Activated CD8-positive, alpha-beta memory T cell treated with anti-CD3 and anti-CD28 coated beads, Interleukin-2, amount 50 U/mL, for 1 hour (primary cell): ENCODE results near the gene HIP1R.
A peak's percentile ranks its signal among the peaks of the same experiment; 100 is the strongest.

Source experiments
- DNase-seq: peaks from one replicate; pipeline ENCODE4 v3.0.0-alpha.2; 2020; ENCODE audit errors: extremely low read depth

The HIP1R gene

DNA sequence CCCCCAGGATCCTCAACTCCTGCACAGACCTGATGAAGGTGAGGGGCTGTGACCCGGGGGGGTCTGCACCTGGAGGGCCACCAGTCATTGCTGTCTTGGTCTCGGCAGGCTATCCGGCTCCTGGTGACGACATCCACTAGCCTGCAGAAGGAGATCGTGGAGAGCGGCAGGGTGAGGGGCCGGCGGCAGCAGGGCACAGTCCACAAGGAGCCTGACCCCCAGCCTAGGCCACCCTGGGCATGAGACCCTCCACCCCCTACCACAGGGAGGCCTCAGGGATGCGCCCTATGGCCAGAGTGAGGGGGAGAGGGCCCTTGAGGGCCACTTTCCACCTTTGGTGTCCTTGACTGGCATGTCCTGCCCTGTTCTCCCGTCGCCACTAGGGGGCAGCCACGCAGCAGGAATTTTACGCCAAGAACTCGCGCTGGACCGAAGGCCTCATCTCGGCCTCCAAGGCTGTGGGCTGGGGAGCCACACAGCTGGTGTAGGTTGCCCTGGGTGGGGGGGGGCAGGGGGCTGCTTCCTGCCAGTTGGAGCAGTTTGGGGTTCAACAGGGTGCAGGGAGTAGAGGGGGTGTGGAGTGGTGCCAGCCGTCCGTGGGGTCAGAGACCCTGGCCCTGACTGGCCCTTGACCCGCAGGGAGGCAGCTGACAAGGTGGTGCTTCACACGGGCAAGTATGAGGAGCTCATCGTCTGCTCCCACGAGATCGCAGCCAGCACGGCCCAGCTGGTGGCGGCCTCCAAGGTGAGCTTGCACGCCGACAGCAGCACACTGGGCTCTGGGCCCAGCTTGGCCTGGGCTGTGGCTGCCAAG, 25.0 kb downstream of the HIP1R start:
- peak; percentile 66 for DNase-seq

DNA sequence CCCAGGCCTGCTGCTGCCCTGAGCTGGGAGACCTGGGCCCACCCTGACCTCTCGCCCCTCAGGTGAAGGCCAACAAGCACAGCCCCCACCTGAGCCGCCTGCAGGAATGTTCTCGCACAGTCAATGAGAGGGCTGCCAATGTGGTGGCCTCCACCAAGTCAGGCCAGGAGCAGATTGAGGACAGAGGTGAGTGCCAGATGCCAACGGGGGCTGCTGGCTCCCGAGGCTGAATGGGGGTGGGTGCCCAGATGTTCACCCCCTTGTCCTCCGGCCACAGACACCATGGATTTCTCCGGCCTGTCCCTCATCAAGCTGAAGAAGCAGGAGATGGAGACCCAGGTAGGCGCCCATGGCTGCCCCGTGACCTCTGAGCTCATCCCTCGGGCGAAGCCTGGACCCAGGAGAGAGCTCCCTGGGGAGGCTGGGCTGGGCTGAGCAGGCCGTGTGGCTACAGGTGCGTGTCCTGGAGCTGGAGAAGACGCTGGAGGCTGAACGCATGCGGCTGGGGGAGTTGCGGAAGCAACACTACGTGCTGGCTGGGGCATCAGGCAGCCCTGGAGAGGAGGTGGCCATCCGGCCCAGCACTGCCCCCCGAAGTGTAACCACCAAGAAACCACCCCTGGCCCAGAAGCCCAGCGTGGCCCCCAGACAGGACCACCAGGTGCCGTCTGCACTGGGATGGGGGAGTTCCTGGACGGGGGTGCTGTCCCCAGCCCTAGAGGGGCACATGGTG, 25.8 kb downstream of the HIP1R start:
- no peak for DNase-seq

DNA sequence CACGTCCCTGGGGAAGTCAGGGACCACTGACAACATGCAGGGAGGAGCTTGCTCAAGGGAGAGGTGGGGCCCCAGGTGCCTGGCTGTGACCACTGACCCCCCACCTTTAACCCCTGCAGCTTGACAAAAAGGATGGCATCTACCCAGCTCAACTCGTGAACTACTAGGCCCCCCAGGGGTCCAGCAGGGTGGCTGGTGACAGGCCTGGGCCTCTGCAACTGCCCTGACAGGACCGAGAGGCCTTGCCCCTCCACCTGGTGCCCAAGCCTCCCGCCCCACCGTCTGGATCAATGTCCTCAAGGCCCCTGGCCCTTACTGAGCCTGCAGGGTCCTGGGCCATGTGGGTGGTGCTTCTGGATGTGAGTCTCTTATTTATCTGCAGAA, 26.3 kb downstream of the HIP1R start:
- no peak for DNase-seq

DNA sequence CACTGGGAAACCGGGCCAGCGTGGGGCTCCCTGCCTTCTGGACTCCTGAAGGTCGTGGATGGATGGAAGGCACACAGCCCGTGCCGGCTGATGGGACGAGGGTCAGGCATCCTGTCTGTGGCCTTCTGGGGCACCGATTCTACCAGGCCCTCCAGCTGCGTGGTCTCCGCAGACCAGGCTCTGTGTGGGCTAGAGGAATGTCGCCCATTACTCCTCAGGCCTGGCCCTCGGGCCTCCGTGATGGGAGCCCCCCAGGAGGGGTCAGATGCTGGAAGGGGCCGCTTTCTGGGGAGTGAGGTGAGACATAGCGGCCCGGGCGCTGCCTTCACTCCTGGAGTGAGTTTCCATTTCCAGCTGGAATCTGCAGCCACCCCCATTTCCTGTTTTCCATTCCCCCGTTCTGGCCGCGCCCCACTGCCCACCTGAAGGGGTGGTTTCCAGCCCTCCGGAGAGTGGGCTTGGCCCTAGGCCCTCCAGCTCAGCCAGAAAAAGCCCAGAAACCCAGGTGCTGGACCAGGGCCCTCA, 26.9 kb downstream of the HIP1R start:
- DNase-seq, result no peak

DNA sequence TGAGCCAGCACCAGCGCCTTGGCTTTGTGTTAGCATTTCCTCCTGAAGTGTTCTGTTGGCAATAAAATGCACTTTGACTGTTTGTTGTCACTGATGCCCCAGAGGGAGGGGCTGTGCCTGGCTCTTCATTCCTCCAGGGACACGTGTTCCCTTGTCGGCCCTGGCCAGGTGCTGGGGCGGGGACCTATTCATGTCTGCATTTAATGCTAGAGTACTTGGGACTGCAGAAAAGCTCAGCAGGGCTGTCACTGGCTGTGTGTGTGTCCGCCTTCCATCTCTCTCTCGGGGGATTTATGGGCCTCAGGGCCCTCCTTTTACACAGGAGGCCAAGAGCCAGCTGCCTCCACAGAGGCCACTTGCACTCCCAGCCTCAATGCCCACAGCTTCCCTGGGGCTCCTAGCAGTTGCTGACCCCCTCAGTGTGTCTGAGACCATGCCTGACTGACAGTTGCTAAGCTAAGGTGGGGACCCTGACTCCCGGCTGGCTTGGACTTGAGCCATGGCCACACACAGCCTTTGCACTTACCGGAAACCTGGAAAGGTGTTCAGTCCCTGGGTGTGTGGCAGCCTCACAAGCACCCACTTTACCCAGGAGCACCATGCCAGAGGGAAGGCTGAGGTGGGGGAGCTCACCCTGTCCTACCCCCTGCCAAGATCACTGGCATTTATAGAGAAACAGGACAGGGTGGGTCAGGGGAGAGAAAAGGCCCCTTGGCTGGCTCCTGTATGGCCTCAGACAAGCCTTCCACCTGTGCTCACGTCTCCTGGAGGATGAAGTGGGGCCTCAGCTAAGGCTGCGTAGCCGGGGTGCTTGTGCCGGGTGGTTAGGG, 27.8 kb downstream of the HIP1R start:
- DNase-seq, result no peak

DNA sequence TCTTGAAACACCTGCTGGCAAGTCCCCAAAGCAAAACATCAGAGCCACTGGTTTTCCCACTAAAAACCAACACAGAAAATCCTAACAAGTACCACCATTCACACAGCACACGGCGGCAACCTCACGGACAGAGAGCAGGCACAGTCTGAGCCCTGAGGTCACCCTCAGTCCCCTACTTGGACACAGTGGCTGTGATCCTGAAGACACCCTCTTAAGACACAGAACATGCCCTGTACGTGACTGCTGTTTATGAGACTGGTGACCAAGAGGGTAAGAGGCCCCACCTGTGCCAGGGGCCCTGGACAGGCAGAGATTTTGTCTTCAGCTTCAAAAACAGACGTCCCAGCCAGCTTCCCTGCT, 29.6 kb downstream of the HIP1R start:
- no peak for DNase-seq

DNA sequence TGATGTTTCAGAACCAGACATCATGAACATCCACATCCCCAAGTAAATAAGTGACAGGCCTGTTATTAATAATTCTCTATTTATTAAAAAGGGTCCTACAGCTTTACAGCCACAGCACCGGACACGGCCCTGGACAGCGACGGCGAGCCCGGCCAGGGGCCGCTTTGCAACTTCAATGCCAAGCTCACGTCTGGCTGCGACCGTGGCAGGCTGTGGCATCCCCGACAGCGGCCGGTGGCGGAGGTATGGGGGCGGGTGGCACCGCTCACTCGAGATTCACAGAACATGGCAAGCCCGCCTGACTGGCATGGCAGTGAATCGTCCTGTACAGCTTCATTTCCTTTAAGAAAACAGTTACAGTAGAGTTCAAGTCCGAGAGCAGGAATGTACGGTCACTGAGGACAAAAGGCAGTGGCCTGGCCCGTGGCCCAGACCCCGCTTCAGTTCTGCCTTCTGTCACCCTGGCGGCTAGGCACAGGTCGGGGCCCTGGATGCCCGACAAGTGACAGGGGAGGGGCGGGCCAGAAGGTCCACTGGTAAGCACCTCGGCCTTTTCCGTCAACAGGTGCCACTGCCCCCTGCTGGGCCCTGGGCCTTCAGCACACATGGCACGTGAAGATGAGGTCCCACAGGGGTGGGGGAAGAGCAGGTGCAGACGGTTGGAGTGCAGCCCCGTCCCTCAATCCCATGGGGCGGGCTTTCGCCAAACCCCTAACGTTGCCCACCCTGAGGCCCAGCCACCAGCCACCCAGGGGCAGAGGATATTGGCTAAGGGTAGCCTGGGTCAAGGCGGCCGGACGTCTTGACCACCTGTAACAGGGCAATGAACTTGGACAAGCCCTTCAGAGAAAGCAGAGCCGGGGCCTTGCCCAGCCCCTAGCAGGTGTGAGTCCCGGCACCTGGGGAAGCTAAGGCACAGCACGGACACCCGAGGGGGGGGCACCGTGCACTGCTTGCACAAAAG, 30.3 kb downstream of the HIP1R start:
- no peak for DNase-seq

DNA sequence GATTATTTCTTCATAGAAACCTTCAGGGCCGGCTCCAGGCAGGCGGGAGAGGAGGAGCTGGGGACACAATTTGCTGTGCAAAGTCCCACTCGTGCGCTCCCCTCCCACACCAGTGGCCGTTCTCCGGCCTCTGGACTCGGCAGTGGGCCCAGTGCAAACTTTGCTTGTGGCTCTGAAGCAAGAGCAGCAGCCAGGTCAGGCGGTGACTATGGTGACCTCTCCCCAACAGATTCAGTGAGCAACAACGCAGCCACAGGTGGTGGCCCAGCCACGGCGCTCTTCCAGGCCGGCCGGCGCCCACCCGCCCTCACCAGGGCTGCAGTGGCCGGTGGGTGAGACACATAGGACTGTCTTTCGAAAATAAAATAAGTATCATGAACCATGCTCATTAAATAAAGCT, 31.1 kb downstream of the HIP1R start:
- no peak for DNase-seq

DNA sequence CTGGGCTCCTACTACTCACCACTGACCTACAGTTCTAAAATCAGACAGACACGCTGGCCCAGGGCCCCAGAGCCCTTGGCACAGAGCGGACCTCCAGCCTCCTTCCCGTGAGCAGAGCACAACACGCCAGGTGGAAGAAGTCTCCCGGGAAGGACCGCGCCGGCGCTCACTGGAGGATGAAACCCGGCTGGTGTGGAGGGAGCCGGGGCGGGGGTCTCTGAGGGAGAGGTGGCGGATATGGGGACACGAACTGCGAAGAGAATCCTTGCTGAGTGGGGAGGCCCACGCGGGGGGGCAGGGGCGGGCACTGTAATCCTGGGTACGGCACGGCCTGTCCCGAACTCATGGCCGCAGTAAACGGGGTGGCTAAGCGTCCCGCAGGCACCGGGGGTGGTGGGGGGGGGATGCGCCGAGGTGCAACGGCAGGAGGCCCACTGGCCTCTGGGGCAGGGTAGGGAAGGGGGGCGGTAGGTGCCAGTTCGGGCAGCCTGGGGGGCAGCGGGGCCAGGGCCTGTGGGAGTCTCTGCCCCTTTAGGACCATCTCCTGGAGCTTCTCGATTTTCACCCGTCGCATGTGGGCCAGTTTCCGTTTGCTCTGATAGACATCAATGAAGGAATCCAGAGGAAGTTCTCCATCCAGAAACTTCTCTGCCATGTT, 31.8 kb downstream of the HIP1R start:
- no peak for DNase-seq

DNA sequence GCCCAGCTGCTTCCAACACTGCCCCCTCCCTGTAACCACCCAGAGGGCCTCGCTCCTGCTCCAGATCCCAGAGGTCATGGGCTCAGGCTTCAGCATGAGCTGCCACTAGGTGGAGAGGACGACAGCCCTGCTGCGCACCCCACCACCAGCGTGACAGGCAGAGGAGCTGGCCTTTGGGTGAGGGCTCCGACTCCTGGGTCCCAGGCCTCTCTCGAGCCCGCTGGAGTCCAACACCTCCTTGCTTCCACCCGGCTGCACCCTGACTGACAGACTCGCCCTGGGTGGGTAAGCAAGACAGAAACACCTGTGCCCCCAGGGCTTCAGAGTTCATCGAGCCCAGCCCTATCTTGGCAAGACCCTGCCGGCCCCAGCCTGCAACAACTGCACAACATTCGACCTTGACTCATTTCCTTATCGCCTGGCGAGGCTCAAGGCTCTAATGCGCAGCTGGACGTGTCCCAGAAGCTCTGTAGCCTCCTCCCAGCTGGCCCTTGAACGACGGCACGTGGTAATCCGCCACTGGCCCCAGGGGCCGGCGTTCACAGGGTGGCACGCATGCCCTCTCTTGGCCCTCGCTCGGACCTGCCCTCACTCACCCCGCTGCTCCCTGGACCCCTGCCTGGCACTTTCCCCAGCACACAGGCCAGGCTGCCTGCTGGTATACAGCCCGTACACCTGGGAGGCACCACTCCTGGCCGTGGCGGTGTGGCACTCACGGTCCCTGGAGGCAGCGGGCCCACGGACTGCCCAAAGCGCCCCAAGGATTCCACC, 32.6 kb downstream of the HIP1R start:
- no peak for DNase-seq

DNA sequence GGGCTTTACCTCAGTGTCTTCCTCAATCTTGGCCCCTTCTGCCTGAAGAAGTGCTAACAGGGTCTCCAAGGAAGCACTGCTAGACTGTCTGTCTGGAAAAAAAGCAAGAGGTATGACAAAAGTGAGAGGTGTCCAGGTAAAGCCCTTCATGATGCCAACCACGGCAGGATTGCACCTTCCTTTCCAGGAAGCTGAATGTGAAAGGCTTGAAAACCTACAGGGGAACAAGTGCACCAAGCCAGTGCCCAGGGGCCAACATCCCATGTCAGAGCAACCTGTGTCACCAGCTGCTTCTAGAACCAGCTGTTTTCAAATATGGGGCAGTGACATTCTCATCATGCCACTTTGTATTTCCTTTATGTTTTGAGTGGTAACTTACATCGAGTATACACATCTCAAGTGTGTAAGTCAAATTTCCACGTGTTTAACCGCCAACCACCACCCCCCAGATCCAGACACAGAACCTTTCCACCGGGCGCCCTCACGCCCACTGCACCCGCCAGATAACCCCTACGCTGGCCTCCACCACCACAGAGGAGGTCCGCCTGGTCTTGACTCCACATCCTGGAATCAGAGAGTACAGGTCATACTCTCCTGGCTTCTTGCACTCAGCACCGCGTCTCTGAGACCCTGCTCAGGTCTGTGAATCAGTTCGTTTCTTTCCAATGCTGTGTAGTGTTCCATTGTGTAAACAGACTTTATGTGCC, 33.4 kb downstream of the HIP1R start:
- DNase-seq, result no peak

DNA sequence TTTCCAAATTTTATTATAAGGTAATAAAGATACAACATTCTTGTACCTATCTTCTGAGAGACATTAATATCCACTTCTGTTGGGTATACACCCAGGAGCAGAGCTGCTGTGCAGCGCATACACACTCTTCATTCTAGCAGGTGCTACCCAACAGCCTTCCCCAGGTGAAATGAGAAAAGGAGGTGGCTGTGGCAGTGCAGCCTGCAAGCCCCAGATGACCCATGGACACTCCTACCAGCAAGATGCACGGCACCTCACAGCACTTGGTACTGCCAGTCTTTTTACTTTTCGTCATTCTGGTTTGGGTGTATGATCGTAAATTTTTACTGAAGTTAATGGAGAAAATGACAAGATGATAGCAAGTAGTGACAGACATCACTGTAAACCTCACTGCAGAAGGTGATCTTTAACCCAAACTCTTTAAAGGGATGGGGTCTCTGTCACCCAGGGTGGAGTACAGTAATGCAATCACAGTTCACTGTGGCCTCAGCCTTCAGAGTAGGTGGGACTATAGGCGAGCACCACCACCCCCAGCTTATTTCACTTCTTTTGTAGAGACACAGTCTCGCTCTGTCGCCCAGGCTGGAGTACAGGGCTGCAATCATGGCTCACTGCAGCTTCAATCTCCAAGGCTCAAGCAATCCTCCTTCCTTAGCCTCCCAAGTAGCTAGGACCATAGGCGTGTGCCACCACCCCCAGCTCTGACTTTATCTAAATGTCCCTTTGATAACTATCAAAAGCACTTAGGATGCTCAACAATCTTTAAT, 34.1 kb downstream of the HIP1R start:
- DNase-seq, result no peak

DNA sequence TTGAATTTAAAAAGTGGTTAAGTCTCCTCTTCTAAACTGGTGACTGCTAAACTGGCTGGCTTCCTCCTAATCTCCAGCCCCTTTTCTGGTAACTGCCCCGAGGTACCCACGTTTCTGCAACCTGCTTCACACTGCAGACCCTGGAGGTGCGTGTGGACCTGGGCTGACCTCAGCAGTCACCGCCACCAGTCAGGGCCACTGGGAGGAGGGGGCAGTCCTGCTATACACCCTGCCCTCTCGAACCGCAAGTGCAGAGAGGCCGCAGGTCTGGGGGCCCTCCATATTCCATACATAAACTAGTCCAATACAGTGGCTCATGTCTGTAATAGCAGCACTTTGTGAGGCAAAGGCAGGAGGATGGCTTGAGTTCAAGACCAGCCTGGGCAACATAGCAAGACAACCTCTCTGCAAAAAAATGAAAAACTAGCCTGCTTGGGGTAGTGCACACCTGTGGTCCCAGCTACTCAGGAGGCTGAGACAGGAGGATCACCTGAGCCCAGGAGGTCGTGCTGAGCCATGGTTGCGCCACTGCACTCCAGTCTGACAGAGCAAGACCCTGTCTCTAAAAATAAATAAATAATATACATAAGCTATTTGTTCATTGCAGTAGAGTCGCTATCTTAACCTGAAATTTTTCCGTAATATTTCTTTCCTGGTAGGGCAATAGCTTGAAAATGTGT, 35.0 kb downstream of the HIP1R start:
- DNase-seq, result no peak

DNA sequence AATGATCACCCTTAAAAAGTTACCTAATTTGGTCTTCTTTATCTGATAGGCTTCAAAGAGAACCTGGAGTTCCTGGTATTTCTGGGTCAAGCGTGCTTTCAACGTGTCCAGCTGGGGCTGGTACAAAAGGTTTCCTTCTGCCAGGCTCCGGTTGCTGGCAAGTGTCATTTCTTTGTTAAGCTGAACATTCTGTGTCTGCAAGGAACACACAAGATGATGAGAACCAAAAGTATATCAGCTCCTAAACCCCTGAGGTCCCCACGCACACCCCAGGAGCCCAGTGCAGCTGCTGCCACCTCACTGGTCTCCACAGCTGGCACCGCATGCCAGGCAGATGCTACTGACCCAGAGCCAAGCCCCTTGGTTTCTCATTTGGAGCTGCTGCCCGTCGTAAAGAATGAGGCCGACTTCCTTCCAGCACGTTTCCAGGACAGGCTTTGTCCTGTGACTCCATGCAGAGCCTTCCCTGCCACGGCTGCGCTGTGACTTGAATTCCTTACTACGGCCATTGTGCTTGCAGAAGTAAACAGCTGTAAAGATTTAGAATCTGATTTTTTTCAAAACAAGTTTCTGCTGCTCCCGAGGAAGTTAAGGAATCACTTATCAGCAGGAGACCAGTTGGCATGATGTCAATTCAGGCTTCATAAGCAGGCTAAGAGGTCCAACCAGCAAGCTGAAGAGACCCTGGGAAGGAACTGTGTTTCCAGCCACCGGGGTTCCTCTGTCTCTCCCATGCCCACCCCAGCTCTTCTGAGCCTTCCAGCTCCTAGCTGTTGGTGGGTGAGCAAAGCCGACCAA, 35.8 kb downstream of the HIP1R start:
- DNase-seq, result no peak

DNA sequence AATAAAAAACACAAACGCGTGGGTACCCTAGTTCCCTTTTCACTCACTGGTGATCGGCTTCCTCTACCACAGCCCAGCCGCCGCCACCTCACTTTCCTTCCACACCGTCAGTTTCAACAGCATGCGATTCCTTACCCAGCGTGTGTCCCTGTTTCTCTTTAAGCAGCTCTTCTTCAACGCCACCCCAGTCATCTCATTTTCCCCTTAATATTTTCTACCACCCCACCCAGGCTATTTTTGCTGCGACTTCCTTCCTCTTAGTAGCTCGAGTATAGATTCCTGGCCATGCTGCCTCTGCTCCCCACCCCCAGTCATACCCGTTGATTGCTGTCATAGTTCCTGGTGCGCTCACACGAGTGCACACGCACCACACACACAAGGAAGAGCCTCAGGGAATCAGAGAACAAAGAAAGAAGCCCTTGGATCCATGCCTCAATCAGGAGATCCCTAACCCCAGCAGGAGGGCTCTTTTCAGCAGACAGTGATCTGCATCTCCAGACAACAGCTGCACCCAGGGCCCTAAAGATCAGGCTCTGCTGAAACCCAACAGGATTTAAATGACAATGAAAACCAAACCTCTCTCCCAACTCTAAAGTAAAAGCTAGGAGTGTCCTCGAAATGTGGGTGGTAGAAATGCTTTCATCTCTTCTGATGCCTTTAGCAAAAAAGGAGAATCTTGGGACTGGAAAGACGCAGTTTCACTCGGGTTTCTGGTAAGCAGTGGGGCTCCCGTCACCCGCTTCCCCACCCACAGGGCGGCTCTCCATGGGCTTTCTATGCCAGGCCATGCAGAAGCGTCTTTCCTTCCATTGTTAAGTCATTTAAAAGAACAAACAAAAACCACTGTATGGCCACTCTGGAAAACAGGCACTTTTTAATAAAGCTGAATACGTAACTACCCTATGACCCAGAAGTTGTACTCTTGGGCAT, 36.9 kb downstream of the HIP1R start:
- no peak for DNase-seq

DNA sequence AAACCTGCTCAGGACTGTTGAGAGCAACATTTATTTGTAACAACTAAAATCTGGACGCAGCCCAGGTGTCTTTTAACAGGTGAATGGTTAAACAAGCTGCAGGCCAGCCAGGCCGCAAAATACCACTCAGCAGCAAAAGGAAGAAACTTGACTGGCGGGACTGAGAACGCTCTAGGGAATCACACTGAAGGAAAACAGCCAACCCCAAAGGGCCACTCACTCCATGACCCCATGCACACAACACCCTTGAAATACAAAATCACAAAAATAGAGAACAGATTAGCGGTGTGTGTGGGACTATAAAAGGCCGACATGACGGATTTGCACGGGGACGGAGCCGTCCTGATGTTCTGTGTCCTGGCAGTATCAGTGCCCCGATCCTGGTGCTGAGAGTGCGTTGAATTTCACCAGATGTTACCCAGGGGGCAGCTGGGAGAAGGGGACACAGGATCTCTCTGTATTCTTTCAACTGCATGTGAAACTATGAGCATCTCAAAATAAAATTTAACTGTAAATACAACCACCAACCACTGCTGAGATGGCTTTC, 37.6 kb downstream of the HIP1R start:
- no peak for DNase-seq
